Activated CD4-positive, alpha-beta memory T cell treated with anti-CD3 and anti-CD28 coated beads for 36 hours (primary cell): ENCODE data around the gene PTPN23. TPM values are rescaled to one million over a fixed set of nuclear protein-coding genes. Genes with fewer than 3 reads are reported as not detected.
"Not testable (repeated sequence)": the region's sequence is repeated elsewhere in the genome, so short reads cannot be mapped to it uniquely, and the experiment has no call there.

Source experiments
- CTCF ChIA-PET: fragments of 350-600 bp; sonication (Branson Sonifier 250); formaldehyde crosslinking; loops from one replicate; lab custom pipeline; 2021; ENCODE audit warnings: antibody characterized with exemption, inconsistent platforms; lab: Charles Lee
- POLR2A ChIA-PET: fragments of 350-600 bp; sonication (Branson Sonifier 250); formaldehyde crosslinking; loops from one replicate; lab custom pipeline; 2021; ENCODE audit warnings: antibody characterized with exemption; lab: Charles Lee
- DNase-seq: peaks from one replicate; pipeline ENCODE4 v3.0.0-alpha.2; 2020
- H3K27ac Mint-ChIP-seq: one replicate; pipeline ENCODE4 v1.8.0; 2021; ENCODE audit warnings: mixed read lengths
- H3K27me3 Mint-ChIP-seq: one replicate; pipeline ENCODE4 v1.8.0; 2021; ENCODE audit warnings: mixed read lengths
- H3K36me3 Mint-ChIP-seq: one replicate; pipeline ENCODE4 v1.8.0; 2021; ENCODE audit warnings: mixed read lengths
- H3K4me1 Mint-ChIP-seq: one replicate; pipeline ENCODE4 v1.8.0; 2021; ENCODE audit warnings: low read depth, mixed read lengths
- H3K4me3 Mint-ChIP-seq: one replicate; pipeline ENCODE4 v1.8.0; 2021; ENCODE audit warnings: mild to moderate bottlenecking, mixed read lengths
- H3K9me3 Mint-ChIP-seq: one replicate; pipeline ENCODE4 v1.8.0; 2021; ENCODE audit warnings: mixed read lengths
- intact Hi-C: fragments of 100-400 bp; cut with micrococcal nuclease; formaldehyde crosslinking; loops from one replicate; pipeline ENCODE4 v1.15.1; 2023
- total RNA-seq, 2 experiments: library from RNA; stranded (reverse); gene quantifications; one replicate each; pipeline ENCODE4 v1.2.3, GENCODE V29; 2021

Gene PTPN23
- total RNA-seq, 2 experiments from 2014 or later, result 27.9 to 29.7 TPM

DNA sequence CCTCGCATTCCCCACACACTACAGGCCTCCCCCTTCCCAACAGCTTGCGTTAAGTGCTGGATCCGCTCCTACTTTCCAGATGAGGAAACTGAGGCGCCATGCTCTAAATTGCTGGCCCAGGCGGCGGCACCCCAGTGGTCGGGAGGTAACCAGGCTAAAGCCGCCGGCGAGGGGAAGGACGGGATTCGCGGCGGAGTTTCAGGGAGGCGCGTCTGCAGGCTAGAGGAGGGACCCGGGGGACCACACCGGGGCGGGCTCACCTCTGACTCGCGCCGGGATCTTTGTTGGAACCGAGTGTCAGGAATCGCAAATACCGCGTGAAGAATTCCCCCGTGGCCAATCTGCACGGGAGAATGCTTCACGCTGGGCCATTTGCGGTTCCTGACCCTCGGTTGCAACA, 24.6 kb upstream of the PTPN23 start:
- peaks cover 7% of the 10 kb centered on the region for H3K4me1 Mint-ChIP-seq
- no peak overlapping the region for H3K27ac Mint-ChIP-seq
- H3K4me3 Mint-ChIP-seq, result no peak overlapping the region
- peaks cover 21% of the 10 kb centered on the region for H3K9me3 Mint-ChIP-seq
- ChIA-PET POLR2A (no interaction called here), CTCF (no interaction called here)
- H3K27me3 Mint-ChIP-seq, result no peaks in the 10 kb centered on the region
- intact Hi-C loops, result no loop called here
- DNase-seq, result no peak
- peaks cover 16% of the 10 kb centered on the region for H3K36me3 Mint-ChIP-seq

DNA sequence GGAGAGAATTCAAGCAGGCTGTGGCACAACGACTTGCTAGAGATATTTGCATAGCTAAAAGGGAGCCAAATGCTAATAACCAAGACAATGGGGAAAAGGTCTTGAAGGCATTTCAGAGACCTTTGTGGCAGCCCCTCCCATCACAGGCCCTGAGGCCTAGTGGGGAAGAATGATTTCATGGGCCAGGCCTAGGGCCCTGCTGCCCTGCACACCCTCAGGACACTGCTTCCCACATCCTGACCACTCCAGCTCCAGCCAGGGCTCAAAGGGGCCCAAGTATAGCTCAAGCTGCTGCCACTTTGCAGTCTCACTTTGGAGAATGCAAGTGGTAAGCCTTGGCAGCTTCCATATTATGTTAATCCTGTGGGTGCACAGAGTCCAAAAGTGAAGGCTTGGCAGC, 21.5 kb upstream of the PTPN23 start:
- no peaks in the 10 kb centered on the region for H3K27me3 Mint-ChIP-seq
- intact Hi-C loops, result no loop called here
- POLR2A ChIA-PET, result no interaction called here
- CTCF ChIA-PET, result interaction anchor here (1.4 kb wide), 1 partner anchor 21 kb away, joined by 5 read pairs; the partner anchor contains the start of gene PTPN23
- H3K4me3 Mint-ChIP-seq, result no peak overlapping the region
- no peak for DNase-seq
- peaks cover 17% of the 10 kb centered on the region for H3K4me1 Mint-ChIP-seq
- no peak overlapping the region for H3K27ac Mint-ChIP-seq
- peaks cover 22% of the 10 kb centered on the region for H3K36me3 Mint-ChIP-seq
- H3K9me3 Mint-ChIP-seq, result peaks cover 24% of the 10 kb centered on the region

DNA sequence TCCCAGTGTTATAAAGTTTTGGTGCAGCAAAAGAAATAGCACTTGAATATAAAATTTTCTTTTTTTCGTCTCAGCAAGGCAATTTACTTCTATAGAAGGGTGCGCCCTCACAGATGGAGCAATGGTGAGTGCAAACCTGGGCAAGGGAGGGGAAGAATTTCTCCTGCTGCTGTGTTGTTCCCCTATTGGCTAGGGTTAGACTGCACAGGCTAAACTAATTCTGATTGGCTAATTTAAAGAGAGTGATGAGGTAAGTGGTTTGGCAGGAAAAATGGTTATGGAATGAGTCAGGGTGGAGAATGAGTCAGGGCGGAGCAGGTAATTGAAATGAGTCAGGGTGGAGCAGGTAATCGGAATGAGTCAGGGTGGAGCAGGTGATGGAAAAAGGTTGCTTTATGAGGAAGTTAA, 20.7 kb upstream of the PTPN23 start:
- CTCF ChIA-PET, H3K27me3 Mint-ChIP-seq, POLR2A ChIA-PET, intact Hi-C loops, H3K4me3 Mint-ChIP-seq: not testable (repeated sequence)
- peaks cover 17% of the 10 kb centered on the region for H3K4me1 Mint-ChIP-seq
- peak overlapping the region; percentile 39 for H3K27ac Mint-ChIP-seq
- H3K36me3 Mint-ChIP-seq, result peaks cover 22% of the 10 kb centered on the region
- DNase-seq, result peak; percentile 67
- peaks cover 24% of the 10 kb centered on the region for H3K9me3 Mint-ChIP-seq

DNA sequence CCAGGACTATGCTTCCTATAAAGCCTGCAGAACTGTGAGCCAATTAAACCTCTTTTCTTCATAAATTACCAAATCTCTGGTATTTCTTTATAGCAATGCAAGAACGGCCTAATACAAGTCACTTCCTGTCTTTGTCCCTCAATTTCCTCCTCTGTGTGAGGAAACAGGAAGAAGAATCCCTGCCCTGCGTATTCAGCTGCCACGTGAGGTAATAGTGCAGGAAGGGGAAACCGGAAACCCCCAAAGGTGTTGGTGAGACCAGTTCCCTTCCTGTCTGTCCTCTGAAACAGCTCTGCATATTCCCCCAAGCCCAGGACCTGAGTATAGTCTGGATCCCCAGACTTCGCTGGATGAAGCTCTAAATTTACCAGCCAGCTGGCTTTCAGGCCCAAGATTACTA, 18.1 kb upstream of the PTPN23 start:
- POLR2A ChIA-PET, result interaction anchor here (2.3 kb wide), 1 partner anchor 18 kb away, joined by 6 read pairs; the partner anchor contains the start of gene PTPN23
- DNase-seq, result peak; percentile 26
- no peak overlapping the region for H3K4me3 Mint-ChIP-seq
- H3K27ac Mint-ChIP-seq, result peak overlapping the region; percentile 47
- peaks cover 24% of the 10 kb centered on the region for H3K9me3 Mint-ChIP-seq
- intact Hi-C loops, result no loop called here
- peaks cover 17% of the 10 kb centered on the region for H3K4me1 Mint-ChIP-seq
- CTCF ChIA-PET, result interaction anchor here (0.5 kb wide), 1 partner anchor 158 kb away, joined by 3 read pairs; no protein-coding TSS in a partner anchor
- H3K36me3 Mint-ChIP-seq, result peaks cover 22% of the 10 kb centered on the region
- H3K27me3 Mint-ChIP-seq, result no peaks in the 10 kb centered on the region

DNA sequence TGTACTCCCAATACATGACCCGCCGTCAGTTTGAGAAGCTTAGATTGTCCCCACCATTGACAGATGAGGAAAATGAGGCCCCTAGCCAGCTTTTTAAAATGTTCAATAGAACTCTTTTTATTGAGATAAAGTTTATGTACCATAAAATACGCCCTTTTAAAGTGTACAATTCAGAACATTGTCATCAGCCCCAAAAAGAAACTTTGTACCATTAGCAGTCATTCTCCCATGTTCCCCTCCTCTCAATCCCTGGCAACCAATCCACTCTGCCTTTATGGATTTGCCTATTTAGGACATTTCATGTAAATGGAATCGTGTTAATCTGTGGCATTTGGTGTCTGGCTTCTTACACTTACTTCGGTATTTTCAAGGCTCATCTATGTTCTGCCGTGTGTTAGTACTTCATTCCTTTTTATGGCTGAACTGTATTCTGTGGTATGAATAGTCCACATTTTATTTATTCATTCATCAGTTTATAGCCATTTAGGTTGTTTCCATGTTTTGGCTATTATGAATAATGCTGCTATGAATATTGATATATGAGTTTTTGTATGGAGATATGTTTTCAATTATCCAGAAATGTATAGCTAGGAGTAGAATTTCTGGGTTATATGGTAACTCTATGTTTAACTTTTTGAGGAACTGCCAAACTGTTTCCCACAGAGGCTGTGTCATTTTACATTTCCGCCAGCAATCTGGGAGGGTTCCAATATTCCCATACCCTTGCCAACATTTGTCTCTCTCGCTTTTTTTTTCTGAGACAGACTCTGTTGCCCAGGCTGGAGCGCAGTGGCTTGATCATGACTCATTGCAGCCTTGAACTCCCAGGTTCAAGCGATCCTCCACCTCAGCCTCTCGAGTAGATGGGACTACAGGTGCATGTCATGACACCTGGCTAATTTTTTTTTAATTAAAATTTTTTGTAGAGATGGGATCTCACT, 15.3 kb upstream of the PTPN23 start:
- POLR2A ChIA-PET, result no interaction called here
- CTCF ChIA-PET, result no interaction called here

DNA sequence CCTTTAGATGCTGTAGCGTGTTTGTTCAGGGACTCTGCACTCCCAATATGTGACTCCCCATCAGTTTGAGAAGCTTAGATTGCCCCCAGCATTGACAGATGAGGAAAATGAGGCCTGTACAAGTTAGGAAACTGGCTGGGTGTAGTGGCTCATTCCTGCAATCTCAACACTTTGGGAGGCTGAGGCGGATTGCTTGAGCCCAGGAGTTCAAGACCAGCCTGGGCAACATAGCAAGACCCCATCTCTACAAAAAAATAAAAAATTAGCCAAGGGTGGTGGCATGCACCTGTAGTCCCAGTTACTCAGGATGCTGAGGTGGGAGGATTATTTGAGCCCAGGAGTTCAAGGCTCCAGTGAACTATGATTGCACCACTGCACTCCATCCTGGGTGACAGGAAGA, 14.0 kb upstream of the PTPN23 start:
- Mint-ChIP-seq H3K27me3 (no peaks in the 10 kb centered on the region), H3K9me3 (peaks cover 3% of the 10 kb centered on the region), H3K4me3 (no peak overlapping the region), H3K4me1 (peaks cover 10% of the 10 kb centered on the region), H3K36me3 (peaks cover 6% of the 10 kb centered on the region), H3K27ac (no peak overlapping the region)
- intact Hi-C loops, result no loop called here
- DNase-seq, result no peak
- ChIA-PET CTCF (no interaction called here), POLR2A (no interaction called here)

More for the DNA sequence above, 15.3 kb upstream of the PTPN23 start:
- no peak for DNase-seq
- Mint-ChIP-seq H3K27ac (no peak overlapping the region), H3K27me3 (no peaks in the 10 kb centered on the region), H3K4me3 (no peak overlapping the region), H3K4me1 (peaks cover 12% of the 10 kb centered on the region), H3K9me3 (peaks cover 3% of the 10 kb centered on the region), H3K36me3 (peaks cover 6% of the 10 kb centered on the region)
- intact Hi-C loops, result no loop called here

DNA sequence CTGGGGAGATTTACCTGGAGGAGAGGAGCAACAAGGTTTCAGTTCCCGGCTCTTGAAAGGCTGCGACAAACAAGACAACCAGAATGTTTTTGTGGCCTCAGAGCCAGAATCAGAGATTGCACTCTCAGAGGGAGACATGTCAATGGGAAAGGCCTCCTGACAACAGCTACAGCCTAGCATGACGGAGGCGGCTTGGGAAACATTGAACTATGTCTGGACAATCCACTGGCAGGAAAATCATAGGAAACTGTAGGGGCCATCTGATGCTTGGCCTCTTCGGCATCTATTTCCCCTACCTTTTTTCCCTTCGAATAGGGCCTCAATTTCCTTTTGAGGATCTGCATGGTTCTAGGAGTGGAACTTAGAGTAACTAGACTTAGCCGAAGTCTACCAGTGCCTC, 13.2 kb upstream of the PTPN23 start:
- peaks cover 3% of the 10 kb centered on the region for H3K36me3 Mint-ChIP-seq
- H3K9me3 Mint-ChIP-seq, result no peaks in the 10 kb centered on the region
- no peak overlapping the region for H3K4me3 Mint-ChIP-seq
- no peaks in the 10 kb centered on the region for H3K27me3 Mint-ChIP-seq
- DNase-seq, result no peak
- ChIA-PET POLR2A (no interaction called here), CTCF (no interaction called here)
- no peak overlapping the region for H3K27ac Mint-ChIP-seq
- peaks cover 6% of the 10 kb centered on the region for H3K4me1 Mint-ChIP-seq
- intact Hi-C loops, result no loop called here

DNA sequence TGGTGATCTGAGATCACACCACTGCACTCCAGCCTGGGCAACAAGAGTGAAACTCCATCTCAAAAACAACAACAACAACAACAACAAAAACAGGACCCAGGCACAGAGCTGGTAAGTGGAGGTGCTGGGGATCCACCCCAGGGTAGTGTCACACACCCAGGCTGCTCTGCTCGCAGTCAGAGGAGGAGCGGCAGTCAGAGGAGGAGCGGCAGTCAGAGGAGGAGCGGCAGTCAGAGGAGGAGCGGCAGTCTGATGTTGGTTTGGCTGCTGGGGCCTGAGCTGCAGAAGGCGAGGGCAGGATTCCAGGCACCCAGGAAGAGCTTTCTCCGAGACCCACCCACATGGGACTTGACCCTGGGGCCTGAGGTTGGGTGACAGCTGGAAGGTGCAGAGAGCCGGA, 10.8 kb upstream of the PTPN23 start:
- CTCF ChIA-PET, result interaction anchor here (0.6 kb wide), 1 partner anchor 262 kb away, joined by 3 read pairs; no protein-coding TSS in a partner anchor
- H3K9me3 Mint-ChIP-seq, H3K4me3 Mint-ChIP-seq, intact Hi-C loops, H3K4me1 Mint-ChIP-seq, POLR2A ChIA-PET, H3K27ac Mint-ChIP-seq, H3K36me3 Mint-ChIP-seq, DNase-seq, H3K27me3 Mint-ChIP-seq: not testable (repeated sequence)

DNA sequence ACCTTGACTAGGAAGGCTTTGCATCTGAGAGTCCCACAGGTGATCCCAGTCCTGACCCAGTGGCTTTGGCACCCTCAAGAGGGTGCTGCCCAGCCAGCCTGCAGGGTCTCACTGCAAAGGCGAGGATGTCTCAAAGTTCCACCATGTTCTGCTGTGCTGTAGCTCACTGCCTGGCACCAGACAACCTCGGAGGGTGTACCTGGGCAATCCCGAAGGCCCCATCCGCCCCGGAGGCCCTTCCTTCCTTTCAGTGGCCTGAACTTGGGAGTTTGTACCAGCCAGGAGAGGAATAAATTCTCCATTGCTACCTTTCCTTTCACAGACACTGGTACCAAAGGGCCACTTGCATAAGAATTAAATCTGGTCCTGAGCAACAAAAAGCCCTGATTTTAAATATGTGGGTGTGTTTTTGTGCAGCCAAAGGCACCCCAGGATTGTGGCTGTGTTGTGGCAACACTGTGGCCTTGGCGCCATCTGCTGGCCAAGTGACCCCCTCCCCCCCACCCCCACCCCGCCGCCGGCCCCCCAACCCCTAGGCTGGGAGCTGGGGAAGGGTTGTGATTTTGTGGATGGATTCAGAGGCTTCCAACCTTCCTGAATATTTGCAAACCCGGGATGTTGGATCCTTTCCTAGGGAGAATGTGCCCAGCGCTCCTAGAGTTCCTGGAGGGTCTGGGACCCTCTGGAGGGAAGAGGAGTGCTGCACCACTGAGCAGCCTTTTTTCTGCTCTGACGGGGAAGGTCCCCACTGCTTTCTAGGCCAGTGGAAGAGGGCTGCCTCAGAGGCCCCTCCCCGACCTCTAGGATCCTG, 9.7 kb upstream of the PTPN23 start:
- Mint-ChIP-seq H3K36me3 (no peaks in the 10 kb centered on the region), H3K4me1 (no peaks in the 10 kb centered on the region), H3K9me3 (no peaks in the 10 kb centered on the region), H3K27me3 (no peaks in the 10 kb centered on the region), H3K27ac (no peak overlapping the region), H3K4me3 (no peak overlapping the region)
- ChIA-PET CTCF (interaction anchor here (0.7 to 1.0 kb wide), 2 partner anchors 9 to 19 kb away, joined by 3 read pairs; no protein-coding TSS in a partner anchor), POLR2A (no interaction called here)
- peak; percentile 51 for DNase-seq
- intact Hi-C loops, result no loop called here

DNA sequence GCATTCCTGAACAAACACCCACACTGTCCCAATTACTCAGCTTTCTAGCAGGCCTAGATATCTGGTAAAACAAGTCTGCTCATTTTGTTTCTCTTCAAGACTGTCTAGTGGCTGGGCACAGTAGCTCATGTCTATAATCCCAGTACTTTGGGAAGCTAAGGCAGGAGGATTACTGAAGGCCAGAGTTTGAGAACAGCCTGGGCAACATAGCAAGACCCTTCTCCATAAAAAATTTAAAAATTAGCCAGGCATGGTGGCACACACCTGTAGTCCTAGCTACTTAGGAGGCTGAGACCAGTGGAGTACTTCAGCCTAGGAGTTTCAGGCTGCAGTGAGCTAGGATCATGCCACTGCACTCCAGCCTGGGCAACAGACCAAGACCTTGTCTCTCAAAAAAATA, 6.2 kb upstream of the PTPN23 start:
- no peaks in the 10 kb centered on the region for H3K36me3 Mint-ChIP-seq
- POLR2A ChIA-PET, result no interaction called here
- intact Hi-C loops, result no loop called here
- CTCF ChIA-PET, result no interaction called here
- DNase-seq, result no peak
- H3K4me1 Mint-ChIP-seq, result peaks cover 12% of the 10 kb centered on the region
- no peak overlapping the region for H3K4me3 Mint-ChIP-seq
- no peaks in the 10 kb centered on the region for H3K9me3 Mint-ChIP-seq
- H3K27ac Mint-ChIP-seq, result no peak overlapping the region
- no peaks in the 10 kb centered on the region for H3K27me3 Mint-ChIP-seq

DNA sequence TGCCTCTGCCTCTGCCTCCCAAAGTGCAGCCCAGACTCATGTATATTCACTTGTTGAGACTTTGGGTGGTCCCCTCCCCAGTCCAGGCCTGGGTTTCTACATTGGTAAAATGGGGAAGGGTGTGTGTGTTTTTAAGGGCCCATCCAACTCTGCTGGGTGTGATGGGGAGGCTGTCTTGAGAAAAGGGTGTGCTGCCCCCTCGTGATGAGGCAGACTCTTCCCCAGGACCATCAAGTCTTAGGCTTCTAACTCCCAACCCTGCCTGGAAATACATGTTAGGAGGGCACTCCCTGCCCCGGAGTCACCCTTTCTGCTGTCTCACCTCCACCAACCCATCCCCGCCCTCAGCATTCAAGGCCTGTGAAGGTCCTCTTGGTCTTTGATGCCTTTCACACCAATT, 4.4 kb upstream of the PTPN23 start:
- intact Hi-C loops, result no loop called here
- Mint-ChIP-seq H3K27ac (no peak overlapping the region), H3K4me1 (peaks cover 19% of the 10 kb centered on the region)

DNA sequence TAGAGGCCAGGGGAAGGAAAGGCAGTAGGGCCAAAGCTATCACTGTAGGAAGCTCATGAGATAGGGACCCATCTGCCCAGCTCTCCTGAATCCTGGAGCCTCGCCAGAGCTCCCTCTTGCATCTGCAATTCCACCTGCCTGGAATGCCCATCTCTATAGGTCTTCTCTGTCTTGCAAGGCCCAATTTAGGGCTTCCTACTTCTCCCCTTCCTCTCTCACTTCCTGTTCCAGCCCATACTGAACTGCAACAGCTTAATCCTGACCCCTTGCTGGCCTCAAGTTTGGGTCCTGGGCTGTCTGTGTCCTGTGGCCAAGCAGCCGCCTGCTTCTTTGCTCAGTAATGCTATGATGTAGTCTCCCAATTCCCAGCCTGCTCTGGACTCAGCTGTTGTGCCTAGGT, 3.6 kb upstream of the PTPN23 start:
- Mint-ChIP-seq H3K27me3 (no peaks in the 10 kb centered on the region), H3K27ac (no peak overlapping the region), H3K9me3 (no peaks in the 10 kb centered on the region), H3K4me3 (no peak overlapping the region), H3K36me3 (peaks cover 3% of the 10 kb centered on the region), H3K4me1 (peaks cover 26% of the 10 kb centered on the region)
- CTCF ChIA-PET, result interaction anchor here (1.2 kb wide), 1 partner anchor 532 kb away, joined by 3 read pairs; no protein-coding TSS in a partner anchor
- no peak for DNase-seq
- intact Hi-C loops, result no loop called here
- POLR2A ChIA-PET, result no interaction called here

More for the DNA sequence above, 4.4 kb upstream of the PTPN23 start:
- peaks cover 3% of the 10 kb centered on the region for H3K36me3 Mint-ChIP-seq
- no peaks in the 10 kb centered on the region for H3K9me3 Mint-ChIP-seq
- CTCF ChIA-PET, result no interaction called here
- no peaks in the 10 kb centered on the region for H3K27me3 Mint-ChIP-seq
- POLR2A ChIA-PET, result no interaction called here
- no peak overlapping the region for H3K4me3 Mint-ChIP-seq
- DNase-seq, result no peak
